HepG2 (cell line): Measurements from ENCODE around the gene BPGM. TPM values are rescaled to one million over a fixed set of nuclear protein-coding genes. Genes with fewer than 3 reads are reported as not detected.

ENCODE experiments used
- ATAC-seq: fragments of 200-7000 bp; cut with Tn5 transposase; 3 replicates; pipeline ENCODE4 v1.9.1; 2020; ENCODE audit warnings: mild to moderate bottlenecking, moderate library complexity
- BruUV-seq: library from RNA; stranded (reverse); fragments of 400-500 nt; replicated peaks from 2 replicates; lab custom pipeline; 2021; lab: Mats Ljungman, UMichigan
- CTCF ChIA-PET: fragments of 300-600 bp; formaldehyde crosslinking; extraction: SDS; loops from one replicate; lab custom pipeline; 2021; ENCODE audit warnings: low total read pairs, inconsistent platforms, low intra/inter-chr PET ratio; lab: Yijun Ruan, JAX
- POLR2A ChIA-PET: fragments of 350-600 bp; sonication (Branson Sonifier 250); formaldehyde crosslinking; loops from one replicate; lab custom pipeline; 2020; ENCODE audit warnings: antibody characterized with exemption, inconsistent platforms; lab: Yijun Ruan, JAX
- DNase-seq: peaks from one replicate; pipeline ENCODE4 v3.0.0-alpha.2; 2015; ENCODE audit warnings: low spot score
- FAIRE-seq: peaks from 3 replicates; lab custom pipeline; 2011; peaks lifted over from hg19 to GRCh38; lab: Jason Lieb, UNC
- H2AFZ ChIP-seq: one replicate; pipeline ENCODE4 v1.6.1; 2011; ENCODE audit warnings: low read length, inconsistent platforms
- H3K27ac ChIP-seq: fragments of 300-600 bp; 3 replicates; pipeline ENCODE4 v1.8.0; 2011; ENCODE audit warnings: mixed run types, mild to moderate bottlenecking, mixed read lengths, low read length, inconsistent platforms; ENCODE audit not compliant: insufficient read depth; ENCODE audit errors: extremely low read length
- H3K27me3 ChIP-seq, 2 experiments: fragments of 200-600 bp in 1 of 2; 2 replicates in 1 of 2; 3 replicates in 1 of 2; pipeline versions ENCODE4 v1.6.0 to v1.8.0; 2011; ENCODE audit warnings: low read length in 2 of 2, mild to moderate bottlenecking in 2 of 2, moderate library complexity in 2 of 2, inconsistent platforms in 1 of 2; ENCODE audit not compliant: insufficient read depth in 2 of 2, control insufficient read depth in 1 of 2
- H3K36me3 ChIP-seq, 2 experiments: fragments of 200-600 bp in 1 of 2; replicated peaks in 1 of 2; 2 replicates in 1 of 2; 3 replicates in 1 of 2; pipeline versions ENCODE4 v1.5.1 to v1.8.0; 2011; ENCODE audit warnings: low read length in 2 of 2, inconsistent platforms in 1 of 2; ENCODE audit not compliant: insufficient read depth in 2 of 2, control insufficient read depth in 1 of 2
- H3K4me1 ChIP-seq: 2 replicates; pipeline ENCODE4 v1.5.1; 2012; ENCODE audit warnings: low read length, inconsistent platforms; ENCODE audit not compliant: insufficient read depth
- H3K4me2 ChIP-seq: 2 replicates; pipeline ENCODE4 v1.6.0; 2011; ENCODE audit warnings: low read depth, low read length, inconsistent platforms
- H3K4me3 ChIP-seq, 3 experiments: fragments of 200-600 bp in 1 of 3; sonication (generic), shearing (Covaris generic) in 1 of 3; replicated peaks in 1 of 3; 2 replicates each; pipeline ENCODE4 v1.5.1; 2011 to 2016; ENCODE audit warnings: low read length in 3 of 3, inconsistent platforms in 2 of 3, low read depth in 2 of 3, mild to moderate bottlenecking in 2 of 3, control low read depth in 1 of 3, mixed read lengths in 1 of 3; ENCODE audit not compliant: insufficient read depth in 1 of 3
- H3K79me2 ChIP-seq: one replicate; pipeline ENCODE4 v1.6.1; 2011; ENCODE audit warnings: low read length, inconsistent platforms; ENCODE audit not compliant: insufficient read depth
- H3K9ac ChIP-seq: 2 replicates; pipeline ENCODE4 v1.6.0; 2011; ENCODE audit warnings: mild to moderate bottlenecking, low read depth, low read length, inconsistent platforms; ENCODE audit not compliant: insufficient read depth
- H3K9me3 ChIP-seq: 2 replicates; pipeline ENCODE4 v1.5.1; 2012; ENCODE audit warnings: mild to moderate bottlenecking, low read length
- H4K20me1 ChIP-seq: 2 replicates; pipeline ENCODE4 v1.6.0; 2011; ENCODE audit warnings: inconsistent platforms, mild to moderate bottlenecking, low read length, moderate library complexity; ENCODE audit not compliant: insufficient read depth
- ATF7-NPFF ChIP-seq: sonication (generic); formaldehyde crosslinking; IDR thresholded peaks from 2 replicates; pipeline ENCODE4 v1.8.1; 2023; ENCODE audit warnings: mild to moderate bottlenecking, low read depth, missing genetic modification reagents, moderate library complexity
- HDAC2 ChIP-seq: sonication (generic); formaldehyde crosslinking; IDR thresholded peaks from 2 replicates; pipeline ENCODE4 v1.4.0; 2020; ENCODE audit warnings: missing genetic modification reagents
- HNF4A ChIP-seq: sonication (generic); formaldehyde crosslinking; IDR thresholded peaks from 2 replicates; pipeline ENCODE4 v1.4.0; 2020; ENCODE audit warnings: missing genetic modification reagents
- IKZF1 ChIP-seq: fragments of 450-650 bp; IDR thresholded peaks from 2 replicates; pipeline ENCODE4 v1.7.1; 2016
- MED1 ChIP-seq: sonication (generic); formaldehyde crosslinking; IDR thresholded peaks from 2 replicates; pipeline ENCODE4 v1.4.0; 2020; ENCODE audit warnings: missing genetic modification reagents
- NFAT5 ChIP-seq: sonication (generic); formaldehyde crosslinking; IDR thresholded peaks from 2 replicates; pipeline ENCODE4 v1.4.0; 2020; ENCODE audit warnings: missing genetic modification reagents
- PCBP1 ChIP-seq: fragments of 200-400 bp; formaldehyde crosslinking; IDR thresholded peaks from 2 replicates; pipeline ENCODE4 v1.6.1; 2017; ENCODE audit warnings: mild to moderate bottlenecking, low read depth, low read length, borderline replicate concordance
- RXRA ChIP-seq: sonication (generic); formaldehyde crosslinking; IDR thresholded peaks from 2 replicates; pipeline ENCODE4 v1.5.1; 2020; ENCODE audit warnings: missing genetic modification reagents
- SIX4 ChIP-seq: sonication (generic); formaldehyde crosslinking; IDR thresholded peaks from 2 replicates; pipeline ENCODE4 v1.4.0; 2020; ENCODE audit warnings: missing genetic modification reagents
- ZMYM3 ChIP-seq: sonication (generic); formaldehyde crosslinking; IDR thresholded peaks from 2 replicates; pipeline ENCODE4 v1.5.1; 2020; ENCODE audit warnings: mild to moderate bottlenecking, missing genetic modification reagents
- ZNF124 ChIP-seq: sonication (generic); formaldehyde crosslinking; IDR thresholded peaks from 2 replicates; pipeline ENCODE4 v1.4.0; 2020; ENCODE audit warnings: missing genetic modification reagents
- ZNF790 ChIP-seq: sonication (generic); formaldehyde crosslinking; IDR thresholded peaks from 2 replicates; pipeline ENCODE4 v1.8.0; 2022; ENCODE audit warnings: missing genetic modification reagents, mild to moderate bottlenecking, borderline replicate concordance
- WGBS: methylation state at CpG from one replicate; pipeline ENCODE4 v1.1.6; 2017; ENCODE audit warnings: low lambda C conversion rate; 5-methylcytosine and 5-hydroxymethylcytosine counted together
- in situ Hi-C: cut with HindIII; loops from 2 replicates; pipeline ENCODE4 v1.10.0; 2017; ENCODE audit warnings: low pct_unique_long_range_greater_than_20kb; ENCODE audit not compliant: extremely low pct_ligation_motif_present
- intact Hi-C: fragments of 100-400 bp; cut with micrococcal nuclease; formaldehyde crosslinking; loops from one replicate; pipeline ENCODE4 v1.10.0; 2022; ENCODE audit not compliant: unreplicated experiment
- polyA plus RNA-seq, 8 experiments: library from polyadenylated mRNA; depleted of rRNA in 3 of 8; stranded (reverse) in 7 of 8; unstranded in 1 of 8; fragments of >200 nt; fragmentation: Illumina TruSeq in 4 of 8; extraction: Trizol in 4 of 8; gene quantifications; 2 replicates each; pipeline versions ENCODE4 v1.2.1 to v1.2.3, GENCODE V29; 2011 to 2016; ENCODE audit warnings: low read depth in 4 of 8, missing spikeins in 1 of 8, mixed read lengths in 1 of 8; ENCODE audit not compliant: insufficient read depth in 1 of 8
- total RNA-seq, 5 experiments: library from RNA; depleted of rRNA; stranded (reverse); fragments of >200 nt; fragmentation: Illumina TruSeq; extraction: Trizol; gene quantifications; 2 replicates each; pipeline ENCODE4 v1.2.3, GENCODE V29; 2016; ENCODE audit warnings: low read depth in 1 of 5
- TF ChIP-seq, protein P1 (sequence below): sonication (generic); formaldehyde crosslinking; IDR thresholded peaks from 2 replicates; pipeline ENCODE4 v1.9.0; 2021; ENCODE audit warnings: missing genetic modification reagents, mild to moderate bottlenecking, borderline replicate concordance
- TF ChIP-seq, protein P2 (sequence below): sonication (generic); formaldehyde crosslinking; IDR thresholded peaks from 2 replicates; pipeline ENCODE4 v1.5.1; 2020; ENCODE audit warnings: mild to moderate bottlenecking, moderate library complexity, missing genetic modification reagents
- TF ChIP-seq, protein P3 (sequence below): sonication (generic); formaldehyde crosslinking; IDR thresholded peaks from 2 replicates; pipeline ENCODE4 v1.4.0; 2020; ENCODE audit warnings: missing genetic modification reagents
- TF ChIP-seq, protein P4 (sequence below): sonication (generic); formaldehyde crosslinking; IDR thresholded peaks from 2 replicates; pipeline ENCODE4 v1.8.0; 2022; ENCODE audit warnings: mild to moderate bottlenecking, missing genetic modification reagents, moderate library complexity

The BPGM gene
- total and polyA plus RNA-seq, 2 of the 13 experiments (the other 11 are each of a cell fraction or from before 2014, with no cell fraction given) = 4.0 to 7.5 TPM

DNA sequence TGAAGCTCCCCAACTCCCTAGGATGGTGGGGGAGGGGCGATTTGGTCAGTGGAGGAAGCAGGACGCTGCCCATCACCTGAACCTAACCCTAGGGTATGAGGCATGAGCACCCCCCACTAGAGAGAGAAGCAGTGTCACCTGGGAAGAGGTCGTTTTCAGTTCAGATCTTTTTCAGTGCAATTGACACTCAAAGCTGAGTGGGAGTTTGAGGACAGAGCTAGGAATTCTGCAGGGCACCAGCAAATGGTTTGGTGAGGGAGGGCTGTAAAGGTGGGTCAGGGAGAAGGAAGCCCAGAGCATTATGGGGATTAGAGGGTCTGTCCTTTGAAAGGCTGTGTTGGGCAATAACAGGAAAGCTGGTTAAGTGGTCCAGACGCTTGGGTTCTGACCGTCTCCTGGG, 10.9 kb downstream of the BPGM start:
- H3K36me3 ChIP-seq = peaks cover 0 to 6% of the 10 kb centered on the region in 2 experiments; a peak in 2 of 5 replicates
- DNase-seq = no peak
- no peaks in the 10 kb centered on the region for H3K79me2 ChIP-seq
- H3K9me3 ChIP-seq = no peaks in the 10 kb centered on the region
- no peaks in the 10 kb centered on the region for H4K20me1 ChIP-seq
- H3K4me1 ChIP-seq = no peaks in the 10 kb centered on the region
- BruUV-seq = no TSS peak
- no peak overlapping the region for H3K4me2 ChIP-seq
- in situ Hi-C loops (no loop called here), intact Hi-C loops (no loop called here)
- no peak for FAIRE-seq
- no peak overlapping the region for H3K4me3 ChIP-seq
- ChIA-PET POLR2A (interaction anchor here (1.6 kb wide), 1 partner anchor 12 kb away, joined by 4 read pairs; no protein-coding TSS in a partner anchor), CTCF (no interaction called here)
- 67% methylated on average over 5 of the region's 5 CpGs for WGBS
- no peak overlapping the region for H3K27ac ChIP-seq
- H3K27me3 ChIP-seq = no peaks in the 10 kb centered on the region
- no peak for ATAC-seq
- H2AFZ ChIP-seq = no peak overlapping the region
- H3K9ac ChIP-seq = no peak overlapping the region
- no peak for TF ChIP-seq ATF7-NPFF (CRISPR knock-in tag)
- TF ChIP-seq HDAC2 (CRISPR knock-in tag) = no peak
- TF ChIP-seq ZNF124 (CRISPR knock-in tag) = no peak
- TF ChIP-seq IKZF1 = no peak
- TF ChIP-seq, protein P1, sequence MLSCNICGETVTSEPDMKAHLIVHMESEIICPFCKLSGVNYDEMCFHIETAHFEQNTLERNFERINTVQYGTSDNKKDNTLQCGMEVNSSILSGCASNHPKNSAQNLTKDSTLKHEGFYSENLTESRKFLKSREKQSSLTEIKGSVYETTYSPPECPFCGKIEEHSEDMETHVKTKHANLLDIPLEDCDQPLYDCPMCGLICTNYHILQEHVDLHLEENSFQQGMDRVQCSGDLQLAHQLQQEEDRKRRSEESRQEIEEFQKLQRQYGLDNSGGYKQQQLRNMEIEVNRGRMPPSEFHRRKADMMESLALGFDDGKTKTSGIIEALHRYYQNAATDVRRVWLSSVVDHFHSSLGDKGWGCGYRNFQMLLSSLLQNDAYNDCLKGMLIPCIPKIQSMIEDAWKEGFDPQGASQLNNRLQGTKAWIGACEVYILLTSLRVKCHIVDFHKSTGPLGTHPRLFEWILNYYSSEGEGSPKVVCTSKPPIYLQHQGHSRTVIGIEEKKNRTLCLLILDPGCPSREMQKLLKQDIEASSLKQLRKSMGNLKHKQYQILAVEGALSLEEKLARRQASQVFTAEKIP (CRISPR knock-in tag) = no peak
- TF ChIP-seq, protein P2, sequence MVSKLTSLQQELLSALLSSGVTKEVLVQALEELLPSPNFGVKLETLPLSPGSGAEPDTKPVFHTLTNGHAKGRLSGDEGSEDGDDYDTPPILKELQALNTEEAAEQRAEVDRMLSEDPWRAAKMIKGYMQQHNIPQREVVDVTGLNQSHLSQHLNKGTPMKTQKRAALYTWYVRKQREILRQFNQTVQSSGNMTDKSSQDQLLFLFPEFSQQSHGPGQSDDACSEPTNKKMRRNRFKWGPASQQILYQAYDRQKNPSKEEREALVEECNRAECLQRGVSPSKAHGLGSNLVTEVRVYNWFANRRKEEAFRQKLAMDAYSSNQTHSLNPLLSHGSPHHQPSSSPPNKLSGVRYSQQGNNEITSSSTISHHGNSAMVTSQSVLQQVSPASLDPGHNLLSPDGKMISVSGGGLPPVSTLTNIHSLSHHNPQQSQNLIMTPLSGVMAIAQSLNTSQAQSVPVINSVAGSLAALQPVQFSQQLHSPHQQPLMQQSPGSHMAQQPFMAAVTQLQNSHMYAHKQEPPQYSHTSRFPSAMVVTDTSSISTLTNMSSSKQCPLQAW (CRISPR knock-in tag) = no peak
- TF ChIP-seq SIX4 (CRISPR knock-in tag) = no peak
- TF ChIP-seq ZMYM3 = no peak
- TF ChIP-seq RXRA = no peak
- TF ChIP-seq, protein P3, sequence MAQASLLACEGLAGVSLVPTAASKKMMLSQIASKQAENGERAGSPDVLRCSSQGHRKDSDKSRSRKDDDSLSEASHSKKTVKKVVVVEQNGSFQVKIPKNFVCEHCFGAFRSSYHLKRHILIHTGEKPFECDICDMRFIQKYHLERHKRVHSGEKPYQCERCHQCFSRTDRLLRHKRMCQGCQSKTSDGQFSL = no peak
- no peak for TF ChIP-seq MED1 (CRISPR knock-in tag)
- TF ChIP-seq NFAT5 (CRISPR knock-in tag) = no peak
- TF ChIP-seq, protein P4, sequence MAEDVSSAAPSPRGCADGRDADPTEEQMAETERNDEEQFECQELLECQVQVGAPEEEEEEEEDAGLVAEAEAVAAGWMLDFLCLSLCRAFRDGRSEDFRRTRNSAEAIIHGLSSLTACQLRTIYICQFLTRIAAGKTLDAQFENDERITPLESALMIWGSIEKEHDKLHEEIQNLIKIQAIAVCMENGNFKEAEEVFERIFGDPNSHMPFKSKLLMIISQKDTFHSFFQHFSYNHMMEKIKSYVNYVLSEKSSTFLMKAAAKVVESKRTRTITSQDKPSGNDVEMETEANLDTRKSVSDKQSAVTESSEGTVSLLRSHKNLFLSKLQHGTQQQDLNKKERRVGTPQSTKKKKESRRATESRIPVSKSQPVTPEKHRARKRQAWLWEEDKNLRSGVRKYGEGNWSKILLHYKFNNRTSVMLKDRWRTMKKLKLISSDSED (CRISPR knock-in tag) = no peak
- no peak for TF ChIP-seq HNF4A (CRISPR knock-in tag)
- no peak for TF ChIP-seq ZNF790 (CRISPR knock-in tag)
- no peak for TF ChIP-seq PCBP1
